HG02938 (cell line): ENCODE results near the gene IL1RAPL2.
"Not testable (repeated sequence)": the region's sequence is repeated elsewhere in the genome, so short reads cannot be mapped to it uniquely, and the experiment has no call there.

Experiments
- ATAC-seq: cut with Tn5 transposase; IDR thresholded peaks from one replicate; pipeline ENCODE4 v1.9.1; 2021; ENCODE audit warnings: mild to moderate bottlenecking, moderate library complexity; ENCODE audit not compliant: unreplicated experiment

Gene IL1RAPL2

GRCh38 chrX:104565791-104566680 is at the start of gene IL1RAPL2:
IL1RAPL2 (plus strand) TSS chrX:104566199.
- no peak for ATAC-seq

DNA sequence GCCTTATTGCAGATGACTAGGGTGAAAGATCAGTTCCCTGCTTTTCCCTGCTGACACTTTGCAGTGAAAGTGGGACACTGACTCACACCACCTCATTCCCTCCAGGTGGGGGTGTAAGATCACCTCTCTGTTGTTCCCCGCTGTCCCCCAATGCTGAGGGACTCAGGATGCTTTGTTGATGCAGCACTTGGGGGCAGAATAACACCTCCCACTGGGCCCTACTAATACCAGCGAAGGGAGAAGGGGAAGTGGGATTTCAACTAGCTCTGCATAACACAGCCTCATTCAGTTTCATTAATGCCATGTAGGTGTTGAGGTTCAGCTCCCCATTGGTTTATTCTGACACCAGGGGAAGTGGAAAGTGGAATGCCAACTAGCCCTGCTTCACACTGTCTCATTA is 43.6 kb upstream of the IL1RAPL2 start:
- no peak for ATAC-seq

GRCh38 chrX:104523858-104524257 is 42.1 kb upstream of the IL1RAPL2 start:
- ATAC-seq: no peak

DNA sequence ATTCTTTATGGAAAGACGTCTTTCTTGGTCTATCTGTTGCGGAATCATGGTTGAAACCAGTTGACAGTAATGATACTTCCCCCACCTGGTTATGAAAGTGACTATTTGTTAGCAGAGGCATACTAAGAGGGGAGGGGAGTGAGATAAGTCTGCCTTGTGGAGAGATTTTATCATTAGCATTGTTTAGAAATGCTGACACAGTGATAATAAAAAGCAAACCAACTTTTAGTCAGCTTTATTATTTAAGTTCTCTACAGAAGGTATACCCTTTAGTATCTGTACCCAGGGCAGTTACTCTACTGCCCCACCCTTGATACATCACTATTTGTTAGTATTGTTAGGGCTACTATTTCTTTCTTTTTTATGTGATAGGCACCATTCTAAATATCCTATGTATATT is 26.9 kb upstream of the IL1RAPL2 start:
- no peak for ATAC-seq

GRCh38 chrX:104542447-104542846 is 23.6 kb upstream of the IL1RAPL2 start:
- not testable (repeated sequence) for ATAC-seq

GRCh38 chrX:104564335-104564734 is 1.7 kb upstream of the IL1RAPL2 start:
- ATAC-seq: no peak

DNA sequence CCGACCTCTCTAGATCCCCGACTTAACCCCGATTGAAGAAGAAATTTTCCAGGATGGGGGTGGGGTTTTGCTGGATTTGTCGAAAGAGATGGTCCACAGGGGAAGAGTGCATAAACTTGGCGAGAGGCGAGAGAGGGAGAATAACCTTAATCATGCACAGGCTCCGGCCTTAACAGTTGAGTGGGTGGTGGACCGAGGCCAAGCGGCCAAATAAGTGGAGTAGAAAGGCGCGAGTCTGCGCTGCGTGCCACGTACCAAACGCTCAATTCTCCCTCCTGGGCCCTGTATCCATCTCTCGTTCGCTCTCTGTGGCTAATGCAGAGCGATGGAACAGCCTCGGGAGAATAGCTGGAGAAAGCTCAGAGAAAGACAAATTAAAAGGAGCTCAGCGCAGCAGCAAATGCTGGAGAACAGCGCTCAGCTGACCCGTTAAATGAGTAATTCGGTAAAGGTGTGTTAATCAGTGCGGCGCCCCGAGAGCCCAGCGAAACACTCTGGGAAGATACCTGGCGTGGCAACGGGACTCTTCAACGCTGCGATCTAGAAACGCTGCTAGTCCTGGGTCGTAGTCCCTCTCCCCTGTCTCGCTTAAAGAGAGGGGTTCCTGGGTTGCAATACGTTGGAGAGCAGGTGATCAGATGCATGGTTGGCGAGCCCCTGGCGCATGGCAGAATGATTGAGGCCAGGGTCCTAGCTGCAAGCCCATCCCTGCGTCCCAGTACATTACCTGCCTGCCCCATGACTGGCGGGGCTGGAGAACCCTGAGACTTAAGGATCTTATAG is 887 bp upstream of the IL1RAPL2 start:
- ATAC-seq: no peak

- ATAC-seq: no peak
Measured at GRCh38 chrX:104566681-104567501, 892 bp downstream of the IL1RAPL2 start.

GRCh38 chrX:104567506-104567905 is 1.5 kb downstream of the IL1RAPL2 start:
- ATAC-seq: no peak

GRCh38 chrX:104568304-104568915 is 2.4 kb downstream of the IL1RAPL2 start:
- ATAC-seq: no peak

GRCh38 chrX:104618106-104618895 is 52.3 kb downstream of the IL1RAPL2 start:
- ATAC-seq: no peak

- no peak for ATAC-seq
Measured at GRCh38 chrX:104621781-104622180, 55.8 kb downstream of the IL1RAPL2 start.

GRCh38 chrX:104641176-104641575 is 75.2 kb downstream of the IL1RAPL2 start:
- ATAC-seq: no peak

DNA sequence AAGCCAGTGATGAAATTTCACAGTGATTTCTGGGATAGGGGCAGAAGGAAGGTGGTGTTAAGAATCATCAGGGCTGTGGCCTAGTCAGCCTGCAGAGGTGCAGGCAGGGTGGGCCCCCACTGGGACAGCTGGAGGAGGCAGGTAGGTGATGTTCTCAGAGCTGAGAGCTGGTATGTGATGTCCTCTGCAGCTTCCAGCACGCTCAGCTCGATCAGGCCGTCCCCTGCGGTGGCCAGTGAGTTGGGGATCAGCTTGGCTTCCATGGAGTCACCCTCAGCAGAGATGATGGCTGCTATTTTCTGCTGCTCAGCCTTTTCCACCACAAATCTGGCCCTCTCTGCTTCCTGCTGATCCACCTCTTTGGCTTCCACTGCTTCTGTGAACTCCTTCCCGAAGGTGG is 81.1 kb downstream of the IL1RAPL2 start:
- no peak for ATAC-seq

GRCh38 chrX:104659005-104659744 is 93.2 kb downstream of the IL1RAPL2 start:
- ATAC-seq: no peak

DNA sequence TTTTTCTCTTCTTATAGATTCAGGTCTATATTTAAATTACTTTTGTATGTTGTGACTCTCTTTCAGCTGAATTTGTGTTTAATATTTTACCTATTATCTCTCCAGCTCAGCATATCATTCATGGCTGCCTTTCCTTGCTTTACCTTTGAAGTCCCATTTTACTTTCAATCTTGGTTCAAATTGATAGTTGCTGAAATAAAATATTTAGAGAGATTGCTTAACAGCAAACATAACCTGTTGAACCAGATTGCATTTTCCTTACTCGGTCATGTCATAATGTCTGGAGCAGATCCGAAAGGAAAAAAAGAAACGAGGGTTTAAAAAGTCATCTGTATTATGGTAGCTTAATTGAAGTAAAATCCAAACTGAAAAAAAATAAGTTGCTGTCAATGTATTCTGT is 94.1 kb downstream of the IL1RAPL2 start:
- ATAC-seq: no peak

- no peak for ATAC-seq
Measured at GRCh38 chrX:104662694-104663093, 96.7 kb downstream of the IL1RAPL2 start.

- no peak for ATAC-seq
Measured at GRCh38 chrX:104665691-104666090, 99.7 kb downstream of the IL1RAPL2 start.

DNA sequence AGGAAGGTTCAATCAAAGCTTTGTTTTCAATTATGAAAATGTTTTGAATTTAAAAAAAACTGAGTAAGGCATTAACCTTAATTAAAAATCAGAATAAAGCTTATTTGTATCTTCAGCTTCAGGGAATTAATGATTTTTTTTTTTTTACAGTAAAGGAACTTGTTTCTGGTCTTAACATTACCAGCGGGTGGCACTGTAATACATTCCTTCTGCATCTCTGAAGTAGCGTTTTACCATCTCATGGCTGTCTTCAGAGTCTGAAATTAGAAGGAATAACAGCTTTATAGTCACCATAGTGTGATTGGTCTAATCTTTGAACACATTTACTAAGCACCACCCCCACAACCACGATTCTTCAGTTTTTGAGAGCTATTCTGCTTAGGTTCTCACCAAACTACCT is 102.6 kb downstream of the IL1RAPL2 start:
- ATAC-seq: no peak
